Stimulated activated CD8-positive, alpha-beta memory T cell treated with anti-CD3 and anti-CD28 coated beads, Interleukin-12 subunit alpha, Interleukin-12 subunit beta, amount 100 ng/mL, for 24 hours (primary cell): Measurements from ENCODE around the gene PARVA.

Experiments
- DNase-seq: peaks from one replicate; pipeline ENCODE4 v3.0.0-alpha.2; 2020; ENCODE audit errors: extremely low read depth

Gene PARVA

GRCh38 chr11:12531020-12531419 lies 153.6 kb downstream of the PARVA start:
- no peak for DNase-seq

GRCh38 chr11:12531681-12532080 lies 154.3 kb downstream of the PARVA start:
- DNase-seq = no peak

DNA sequence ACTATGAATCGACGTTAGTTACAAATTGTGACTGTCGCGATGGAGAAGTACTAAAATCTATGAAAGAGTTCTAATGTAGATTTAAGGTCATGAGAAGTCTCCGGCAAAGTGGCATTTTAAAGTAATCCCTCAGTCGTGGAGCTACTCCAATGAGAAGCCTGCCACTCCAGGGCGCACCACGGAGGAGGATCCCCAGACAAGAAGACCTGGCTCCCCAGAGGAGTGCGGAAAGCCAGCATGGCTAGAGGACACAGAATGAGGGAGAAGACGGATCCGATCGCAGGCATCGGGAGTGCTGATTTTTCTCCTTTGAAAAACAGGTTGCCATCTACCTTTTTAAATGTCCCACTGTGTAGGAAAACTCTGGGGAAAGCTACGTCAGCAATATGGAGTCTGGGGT lies 155.2 kb downstream of the PARVA start:
- DNase-seq = no peak

DNA sequence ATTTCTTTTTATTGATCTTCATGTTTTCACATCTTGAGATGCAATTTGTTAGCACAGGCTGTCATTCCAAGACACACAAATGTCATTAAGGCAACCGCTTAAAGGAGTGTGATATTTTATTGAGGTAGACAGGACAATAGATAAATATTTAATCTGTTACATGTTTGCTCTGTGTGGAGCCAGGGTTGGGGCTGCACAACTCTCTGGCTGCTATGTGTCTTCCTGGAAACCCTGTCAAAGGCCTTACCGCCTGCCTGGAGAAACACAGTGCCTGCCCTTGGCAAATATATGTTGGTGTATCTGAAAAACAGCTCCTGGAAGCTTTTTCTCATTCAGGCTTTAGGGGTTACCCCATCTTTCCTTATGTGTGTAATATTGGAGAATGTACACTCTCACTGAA lies 157.2 kb downstream of the PARVA start:
- no peak for DNase-seq

DNA sequence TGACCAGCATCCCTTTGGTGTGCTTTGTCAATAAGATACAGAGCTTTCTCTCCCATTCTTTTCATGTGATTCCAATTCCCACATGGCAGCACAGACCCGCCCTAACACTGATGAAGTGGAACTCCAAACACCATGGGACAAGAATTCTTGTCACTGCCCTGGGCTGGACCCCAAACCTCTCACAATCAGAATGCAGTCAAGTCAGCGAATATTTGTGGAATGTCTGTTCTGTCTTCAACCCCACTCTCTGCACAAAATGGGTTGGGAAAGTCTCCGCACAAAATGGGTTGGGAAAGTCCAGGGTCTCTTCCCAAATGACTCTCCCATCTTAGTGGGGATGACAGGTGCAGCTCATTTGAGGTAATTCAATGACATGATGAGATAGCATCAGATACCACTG lies 157.9 kb downstream of the PARVA start:
- no peak for DNase-seq

DNA sequence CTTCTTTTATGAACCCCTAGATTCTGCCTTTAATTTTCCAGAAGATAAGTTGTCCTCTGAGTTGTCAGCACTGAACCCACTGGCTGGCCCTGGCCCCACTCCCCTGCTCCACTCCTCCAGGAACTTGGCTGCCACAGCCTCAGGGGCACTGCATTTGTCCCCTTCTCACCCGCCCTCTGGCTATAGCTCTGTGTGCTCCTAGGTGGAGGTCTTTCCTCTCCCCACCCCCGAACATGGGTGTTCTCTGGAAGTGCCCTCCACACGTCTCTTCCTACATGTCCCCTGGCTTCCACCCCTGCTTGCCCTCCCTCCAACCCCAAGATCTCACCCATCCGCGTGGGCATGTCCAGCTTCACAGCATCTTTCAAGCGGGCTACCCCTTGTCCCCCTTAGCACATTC lies 159.2 kb downstream of the PARVA start:
- no peak for DNase-seq

DNA sequence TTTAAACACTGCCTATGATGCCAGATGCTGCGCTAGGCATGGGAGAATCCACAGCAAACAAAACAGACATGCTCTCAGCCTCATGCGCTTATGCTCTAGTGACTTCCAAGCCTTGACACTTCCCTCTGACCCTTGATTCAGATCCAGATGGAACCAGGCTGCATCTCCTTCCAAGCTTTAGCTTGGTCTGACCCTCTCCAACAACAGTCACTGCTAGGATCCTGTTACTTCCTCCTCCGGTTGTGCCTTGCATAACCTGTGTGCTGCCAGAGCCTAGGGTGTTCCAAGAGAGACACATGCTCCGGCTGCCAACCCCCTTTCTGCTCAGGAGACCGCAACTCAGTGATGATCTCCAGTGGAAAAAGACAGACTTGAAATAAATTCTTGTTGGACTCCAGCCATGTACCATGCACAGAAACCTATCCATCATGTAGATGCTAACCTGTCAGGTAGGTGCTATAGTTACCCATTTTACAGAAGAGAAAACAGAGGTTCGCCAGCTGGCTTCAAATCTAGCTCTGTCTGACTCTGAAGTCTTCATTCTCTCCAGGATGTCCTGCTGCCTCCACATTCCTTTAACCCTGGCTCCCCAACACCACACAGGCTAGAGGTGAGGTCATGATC lies 160.5 kb downstream of the PARVA start:
- no peak for DNase-seq

- DNase-seq = no peak
Observed at GRCh38 chr11:12538889-12539421, 161.6 kb downstream of the PARVA start.

DNA sequence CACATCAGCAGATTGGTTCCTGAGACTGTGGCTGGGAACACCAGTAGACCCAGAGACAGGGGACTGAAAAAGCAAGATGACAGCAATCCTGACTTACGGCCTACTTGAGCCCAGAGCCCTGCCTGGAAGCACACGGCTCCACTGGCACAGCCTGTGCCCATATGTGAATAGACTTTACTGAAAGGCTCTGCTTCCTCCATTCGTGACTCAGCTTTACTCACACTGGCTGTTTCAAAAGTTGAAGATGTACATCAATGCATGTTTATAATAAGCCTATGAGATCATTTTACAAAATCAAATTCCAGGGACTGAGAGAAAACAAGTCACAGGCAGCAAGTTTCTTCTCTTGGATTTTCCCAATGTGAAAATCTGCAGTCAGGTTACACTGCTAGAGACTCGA lies 162.2 kb downstream of the PARVA start:
- DNase-seq = no peak

GRCh38 chr11:12540075-12540680 lies 162.8 kb downstream of the PARVA start:
- DNase-seq = no peak

- no peak for DNase-seq
Observed at GRCh38 chr11:12540913-12541582, 163.7 kb downstream of the PARVA start.

DNA sequence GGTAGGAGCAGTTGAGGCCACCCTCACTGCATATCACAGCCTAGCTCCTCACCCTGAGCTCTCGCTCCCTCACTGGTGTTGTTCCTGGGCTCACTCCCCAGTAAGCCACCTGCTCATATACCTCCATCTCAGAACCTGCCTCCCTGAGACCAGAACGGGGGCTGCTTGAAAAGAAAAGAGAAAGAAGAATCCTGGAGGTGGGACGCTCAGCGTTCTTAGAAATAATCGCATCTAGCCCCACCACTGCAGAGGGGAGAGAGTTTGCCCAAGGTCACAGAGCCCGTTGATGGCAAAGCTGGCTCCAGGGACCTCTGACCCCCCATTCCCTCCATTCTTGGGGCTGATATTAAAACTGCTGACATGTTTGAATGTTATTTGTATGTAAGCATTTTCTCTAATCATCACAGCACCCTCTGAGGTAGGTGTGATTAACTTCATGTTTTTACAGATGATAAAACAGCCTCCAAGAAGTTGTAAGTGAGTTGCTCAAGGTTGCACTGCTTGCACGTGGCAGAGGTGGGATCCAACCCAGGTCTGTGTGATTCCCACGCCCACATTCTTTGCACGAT lies 164.3 kb downstream of the PARVA start:
- DNase-seq = no peak

GRCh38 chr11:12542186-12542935 lies 165.0 kb downstream of the PARVA start:
- DNase-seq = no peak

DNA sequence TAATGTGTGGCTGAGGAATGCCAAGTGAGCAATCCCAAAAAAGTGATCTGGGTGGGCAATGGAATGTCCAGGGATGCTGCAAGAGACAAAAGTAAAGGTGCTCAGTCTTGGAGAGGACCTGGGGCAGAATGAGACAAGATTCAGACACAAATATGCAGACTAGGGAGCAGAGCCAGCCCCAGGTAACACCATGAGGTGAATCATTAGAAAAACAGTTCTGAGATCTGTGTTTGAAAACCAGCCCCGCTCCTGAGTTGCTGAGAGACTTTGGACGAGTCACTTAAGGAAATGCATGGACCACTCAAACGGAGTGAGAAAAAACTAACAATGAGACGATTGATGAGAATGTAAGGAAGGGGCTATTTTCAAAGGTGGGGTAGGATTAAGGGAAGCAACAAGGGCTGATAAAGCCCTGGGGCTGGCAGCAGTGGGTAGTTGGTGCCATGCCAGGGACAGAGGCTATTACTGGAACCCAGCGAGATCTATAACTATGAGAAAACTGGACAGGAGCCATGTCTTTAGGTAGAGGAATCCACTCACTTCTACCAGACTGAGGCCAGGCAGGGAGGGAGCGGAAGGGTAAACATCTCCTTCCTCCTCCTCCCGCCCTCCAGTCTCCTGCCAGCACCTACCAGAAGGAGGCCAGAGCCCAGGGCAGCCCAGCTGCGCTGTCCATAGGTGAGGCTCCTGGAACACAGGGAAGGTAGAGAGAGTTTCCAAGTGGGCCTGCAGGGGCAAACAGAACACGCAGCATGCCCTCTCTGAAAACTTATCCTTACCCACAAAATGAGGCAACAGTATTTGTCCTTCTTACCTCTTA lies 166.4 kb downstream of the PARVA start:
- DNase-seq = no peak

GRCh38 chr11:12544986-12545775 lies 167.8 kb downstream of the PARVA start:
- DNase-seq = no peak

DNA sequence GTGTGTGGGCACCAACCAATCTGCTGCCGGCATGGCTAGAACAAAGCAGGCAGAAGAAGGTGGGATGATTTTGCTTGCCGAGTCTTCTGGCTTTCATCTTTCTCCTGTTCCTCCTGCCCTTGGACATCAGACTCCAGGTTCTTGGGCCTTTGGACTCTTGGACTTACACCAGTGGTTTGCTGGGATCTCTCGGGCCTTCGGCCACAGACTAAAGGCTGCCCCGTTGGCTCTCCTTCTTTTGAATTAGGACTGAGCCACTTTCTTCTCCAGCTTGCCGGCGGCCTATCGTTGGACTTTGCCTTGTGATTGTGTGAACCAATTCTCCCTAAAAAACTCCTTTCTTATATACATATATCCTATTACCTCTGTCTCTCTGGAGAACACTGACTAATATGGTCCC lies 168.8 kb downstream of the PARVA start:
- DNase-seq = no peak

- DNase-seq = no peak
Observed at GRCh38 chr11:12546660-12547059, 169.3 kb downstream of the PARVA start.

DNA sequence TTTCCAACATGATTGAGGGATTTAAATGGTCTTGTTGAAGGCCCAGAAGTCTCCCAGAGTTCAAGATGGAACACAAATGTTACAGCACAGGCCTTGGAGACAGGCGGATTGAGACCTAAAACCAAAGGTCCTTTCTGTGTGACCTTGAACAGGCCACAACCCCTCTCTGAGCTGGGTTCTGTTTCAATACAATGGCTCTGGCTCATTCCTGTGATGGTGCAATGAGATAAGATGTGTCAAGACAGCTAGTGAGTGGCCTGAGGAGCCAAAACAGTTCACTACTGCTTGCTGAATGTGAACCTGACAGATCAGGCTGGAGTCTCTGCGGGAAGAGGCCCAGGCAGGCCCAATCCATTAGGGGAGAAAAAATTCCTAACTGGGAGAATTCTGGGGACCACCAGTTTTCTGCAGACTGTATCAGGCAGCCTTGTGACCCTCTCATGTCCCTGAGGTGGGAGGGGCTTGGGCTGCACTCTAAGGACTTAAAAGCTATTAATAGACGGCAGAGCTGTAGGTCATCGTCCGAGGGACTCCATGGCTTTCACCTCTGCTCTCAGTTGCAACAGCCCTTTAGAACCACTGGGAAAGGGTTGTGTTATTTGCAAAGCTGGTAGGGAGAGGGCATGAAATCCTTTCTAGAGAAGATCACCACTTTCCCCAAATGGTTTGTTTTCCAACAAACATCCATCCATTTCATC lies 170.7 kb downstream of the PARVA start:
- DNase-seq = no peak

GRCh38 chr11:12552692-12553091 lies 175.3 kb downstream of the PARVA start:
- no peak for DNase-seq

DNA sequence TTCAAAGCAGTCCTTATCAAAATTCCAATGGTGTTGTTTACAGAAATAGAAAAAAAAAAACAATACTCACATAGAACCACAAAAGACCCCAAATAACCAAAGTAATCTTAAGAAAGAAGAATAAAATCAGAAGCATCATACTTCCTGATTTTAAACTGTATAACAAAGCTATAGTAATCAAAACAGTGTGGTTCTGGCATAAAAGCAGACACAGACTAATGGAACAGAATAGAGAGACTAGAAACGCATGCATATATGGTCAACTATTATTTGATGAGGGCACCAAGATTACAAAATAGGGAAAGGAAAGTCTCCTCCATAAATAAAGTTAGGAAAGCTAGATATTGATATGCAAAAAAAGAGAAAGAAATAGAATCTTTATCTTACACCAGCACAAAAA lies 176.8 kb downstream of the PARVA start:
- no peak for DNase-seq
